Esophagus muscularis mucosa (tissue), 4 donors: Measurements from ENCODE around the gene E4F1.

Source experiments
- EP300 ChIP-seq: sonication (generic); formaldehyde crosslinking; IDR thresholded peaks from one replicate; pipeline ENCODE4 v1.6.1; 2017; ENCODE audit warnings: antibody characterized with exemption
- POLR2A ChIP-seq: fragments of 450-650 bp; IDR thresholded peaks from one replicate; pipeline ENCODE4 v1.6.1; 2017; ENCODE audit warnings: antibody characterized with exemption, moderate library complexity, mild to moderate bottlenecking, low read depth
- POLR2AphosphoS5 ChIP-seq, 2 donors: sonication (generic); formaldehyde crosslinking; IDR thresholded peaks; one replicate each; pipeline ENCODE4 v1.6.1; 2017; ENCODE audit warnings: antibody characterized with exemption in 2 of 2
- TF ChIP-seq, protein P1 (sequence below), 3 experiments: fragments of 200-600 bp in 2 of 3; fragments of 450-650 bp in 1 of 3; sonication (generic) in 2 of 3; IDR thresholded peaks; one replicate each; pipeline ENCODE4 v1.5.1; 2017 to 2019; ENCODE audit warnings: antibody characterized with exemption in 3 of 3, mild to moderate bottlenecking in 2 of 3, moderate library complexity in 1 of 3

DNA sequence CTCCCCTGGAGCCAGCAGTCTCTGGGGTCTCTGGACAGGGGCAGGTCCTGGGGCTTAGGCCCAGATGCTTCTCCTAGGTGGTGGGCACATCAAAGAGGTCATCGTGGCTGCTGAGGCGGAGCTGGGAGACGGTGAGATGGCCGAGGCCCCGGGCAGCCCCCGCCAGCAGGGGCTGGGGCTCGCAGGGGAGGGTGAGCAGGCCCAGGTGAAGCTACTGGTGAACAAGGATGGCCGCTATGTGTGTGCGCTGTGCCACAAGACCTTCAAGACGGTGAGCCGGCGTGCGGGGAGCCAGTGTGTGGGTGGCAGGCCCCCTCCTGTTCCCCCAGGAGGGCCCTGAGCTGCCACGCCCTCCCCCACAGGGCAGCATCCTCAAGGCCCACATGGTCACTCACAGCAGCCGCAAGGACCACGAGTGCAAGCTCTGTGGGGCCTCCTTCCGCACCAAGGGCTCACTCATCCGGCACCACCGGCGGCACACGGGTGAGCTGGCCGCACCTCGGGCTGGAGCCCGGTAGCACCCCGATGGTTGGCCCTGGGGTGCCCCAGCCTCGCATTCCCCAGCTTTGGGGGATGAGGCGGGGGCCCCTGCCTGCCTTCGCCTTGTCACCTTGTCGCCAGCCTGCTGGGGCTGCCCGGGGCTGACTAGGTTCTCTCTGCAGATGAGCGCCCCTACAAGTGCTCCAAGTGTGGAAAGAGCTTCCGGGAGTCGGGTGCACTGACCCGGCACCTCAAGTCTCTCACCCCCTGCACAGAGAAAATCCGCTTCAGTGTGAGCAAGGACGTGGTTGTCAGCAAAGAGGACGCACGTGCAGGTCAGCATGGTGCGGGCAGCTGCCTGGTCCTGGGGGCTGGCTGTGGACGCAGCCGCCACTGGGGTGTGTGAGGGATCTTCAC, 9.0 kb downstream of the E4F1 start:
- no peak for TF ChIP-seq POLR2AphosphoS5 (IDR thresholded peaks at IDR 0.05)
- TF ChIP-seq POLR2A = no peak
- TF ChIP-seq, protein P1, sequence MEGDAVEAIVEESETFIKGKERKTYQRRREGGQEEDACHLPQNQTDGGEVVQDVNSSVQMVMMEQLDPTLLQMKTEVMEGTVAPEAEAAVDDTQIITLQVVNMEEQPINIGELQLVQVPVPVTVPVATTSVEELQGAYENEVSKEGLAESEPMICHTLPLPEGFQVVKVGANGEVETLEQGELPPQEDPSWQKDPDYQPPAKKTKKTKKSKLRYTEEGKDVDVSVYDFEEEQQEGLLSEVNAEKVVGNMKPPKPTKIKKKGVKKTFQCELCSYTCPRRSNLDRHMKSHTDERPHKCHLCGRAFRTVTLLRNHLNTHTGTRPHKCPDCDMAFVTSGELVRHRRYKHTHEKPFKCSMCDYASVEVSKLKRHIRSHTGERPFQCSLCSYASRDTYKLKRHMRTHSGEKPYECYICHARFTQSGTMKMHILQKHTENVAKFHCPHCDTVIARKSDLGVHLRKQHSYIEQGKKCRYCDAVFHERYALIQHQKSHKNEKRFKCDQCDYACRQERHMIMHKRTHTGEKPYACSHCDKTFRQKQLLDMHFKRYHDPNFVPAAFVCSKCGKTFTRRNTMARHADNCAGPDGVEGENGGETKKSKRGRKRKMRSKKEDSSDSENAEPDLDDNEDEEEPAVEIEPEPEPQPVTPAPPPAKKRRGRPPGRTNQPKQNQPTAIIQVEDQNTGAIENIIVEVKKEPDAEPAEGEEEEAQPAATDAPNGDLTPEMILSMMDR (IDR thresholded peaks at IDR 0.05) = no peak
- no peak for TF ChIP-seq EP300
